Stimulated activated naive CD4-positive, alpha-beta T cell treated with Interleukin-2 at 50 U/mL for 16 hours (primary cell): ENCODE measurements around the gene TLK1.

ENCODE experiments used
- DNase-seq: peaks from one replicate; lab custom pipeline; 2025; lab: John Stamatoyannopoulos, UW

The TLK1 gene

GRCh38 chr2:170966648-170967396, 193.9 kb downstream of the TLK1 start:
- no peak for DNase-seq

- DNase-seq: no peak
These were observed 195.1 kb downstream of the TLK1 start for GRCh38 chr2:170965446-170966225.

GRCh38 chr2:170963386-170963785, 197.3 kb downstream of the TLK1 start:
- no peak for DNase-seq

GRCh38 chr2:170953941-170954340, 206.8 kb downstream of the TLK1 start:
- no peak for DNase-seq

GRCh38 chr2:170950221-170950761, 210.4 kb downstream of the TLK1 start:
- no peak for DNase-seq

- DNase-seq: no peak
These were observed 211.3 kb downstream of the TLK1 start for GRCh38 chr2:170949415-170949814.

GRCh38 chr2:170944545-170944944, 216.1 kb downstream of the TLK1 start:
- no peak for DNase-seq

GRCh38 chr2:170943596-170943995, 217.1 kb downstream of the TLK1 start:
- DNase-seq: no peak

- no peak for DNase-seq
These were observed 217.7 kb downstream of the TLK1 start for GRCh38 chr2:170943041-170943440.

- DNase-seq: no peak
These were observed 218.1 kb downstream of the TLK1 start for GRCh38 chr2:170942615-170943014.
